ENCODE measurements around the gene HRG.

The HRG gene

GRCh38 chr3:186719945-186720739, 54.3 kb downstream of the HRG start:
- in situ Hi-C loops (cut with MboI; ENCODE audit: low sequenced_read_pairs), result no loop called here

GRCh38 chr3:186722457-186722856, 56.6 kb downstream of the HRG start:
- in situ Hi-C loops (cut with MboI; ENCODE audit: low sequenced_read_pairs), result no loop called here

- in situ Hi-C loops (cut with MboI; ENCODE audit: low sequenced_read_pairs), result no loop called here
These were observed 59.1 kb downstream of the HRG start for GRCh38 chr3:186724911-186725310.
